Endothelial cell of umbilical vein (primary cell): ENCODE results near the gene TNN. TPM values are rescaled to one million over a fixed set of nuclear protein-coding genes. Genes with fewer than 3 reads are reported as not detected.

Experiments used
- BruUV-seq: library from RNA; stranded (reverse); fragments of 400-500 nt; replicated peaks from 2 replicates; lab custom pipeline; 2021; lab: Mats Ljungman, UMichigan
- CTCF ChIA-PET: fragments of 300-600, 350-600 bp; sonication (Branson Sonifier 250); formaldehyde crosslinking; loops from one replicate; lab custom pipeline; 2021; ENCODE audit warnings: antibody characterized with exemption, inconsistent platforms; lab: Charles Lee
- POLR2A ChIA-PET: fragments of 300-600, 350-600 bp; sonication (Branson Sonifier 250); formaldehyde crosslinking; loops from one replicate; lab custom pipeline; 2021; ENCODE audit warnings: antibody characterized with exemption, inconsistent platforms; lab: Charles Lee
- DNase-seq: peaks from one replicate; pipeline ENCODE4 v3.0.0-alpha.2; 2011; ENCODE audit warnings: low read depth, low spot score
- FAIRE-seq: peaks from 2 replicates; lab custom pipeline; 2011; peaks lifted over from hg19 to GRCh38; lab: Jason Lieb, UNC
- H2AFZ ChIP-seq: 2 replicates; pipeline ENCODE4 v1.6.0; 2012; ENCODE audit warnings: low read depth, low read length, control low read depth, inconsistent platforms
- H3K27ac ChIP-seq: 2 replicates; pipeline ENCODE4 v1.5.1; 2011; ENCODE audit warnings: low read depth, mild to moderate bottlenecking, control low read depth, low read length, moderate library complexity; ENCODE audit not compliant: insufficient read depth
- H3K27me3 ChIP-seq, 2 experiments: 2 replicates each; pipeline versions ENCODE4 v1.6.0 to v1.6.1; 2011; ENCODE audit warnings: low read length in 2 of 2, mixed read lengths in 1 of 2; ENCODE audit not compliant: control insufficient read depth in 2 of 2, insufficient read depth in 2 of 2
- H3K36me3 ChIP-seq, 2 experiments: 2 replicates in 1 of 2; 3 replicates in 1 of 2; pipeline ENCODE4 v1.5.1; 2011; ENCODE audit warnings: low read length in 2 of 2, mild to moderate bottlenecking in 1 of 2, moderate library complexity in 1 of 2; ENCODE audit not compliant: control insufficient read depth in 2 of 2, insufficient read depth in 2 of 2; ENCODE audit errors: extremely low read depth in 1 of 2
- H3K4me1 ChIP-seq: 3 replicates; pipeline ENCODE4 v1.5.1; 2011; ENCODE audit warnings: mild to moderate bottlenecking, low read length; ENCODE audit not compliant: control insufficient read depth, insufficient read depth; ENCODE audit errors: extremely low read depth
- H3K4me2 ChIP-seq: 2 replicates; pipeline ENCODE4 v1.6.1; 2011; ENCODE audit warnings: low read length, control low read depth, mixed read lengths; ENCODE audit not compliant: insufficient read depth
- H3K4me3 ChIP-seq, 3 experiments: fragments of 200-600 bp in 1 of 3; sonication (generic), shearing (Covaris generic) in 1 of 3; replicated peaks in 1 of 3; 2 replicates each; pipeline ENCODE4 v1.5.1; 2011 to 2016; ENCODE audit warnings: control low read depth in 3 of 3, low read length in 3 of 3, mild to moderate bottlenecking in 2 of 3, inconsistent platforms in 1 of 3, low read depth in 1 of 3, moderate library complexity in 1 of 3; ENCODE audit not compliant: insufficient read depth in 1 of 3
- H3K79me2 ChIP-seq: 2 replicates; pipeline ENCODE4 v1.6.0; 2012; ENCODE audit warnings: low read length, inconsistent platforms; ENCODE audit not compliant: control insufficient read depth, insufficient read depth
- H3K9ac ChIP-seq: replicated peaks from 2 replicates; pipeline ENCODE3; 2011; ENCODE audit warnings: low read length, control low read depth; ENCODE audit not compliant: insufficient read depth; ENCODE audit errors: extremely low read depth
- H3K9me1 ChIP-seq: replicated peaks from 3 replicates; pipeline ENCODE4 v1.6.0; 2011; ENCODE audit warnings: mild to moderate bottlenecking, low read length; ENCODE audit not compliant: control insufficient read depth, insufficient read depth; ENCODE audit errors: extremely low read depth
- H3K9me3 ChIP-seq: replicated peaks from 2 replicates; pipeline ENCODE4 v1.5.1; 2012; ENCODE audit warnings: low read length, inconsistent platforms; ENCODE audit not compliant: control insufficient read depth, insufficient read depth
- H4K20me1 ChIP-seq: replicated peaks from 2 replicates; pipeline ENCODE3; 2011; ENCODE audit warnings: mild to moderate bottlenecking, low read length; ENCODE audit not compliant: control insufficient read depth, insufficient read depth; ENCODE audit errors: extremely low read depth
- CTCF ChIP-seq, 2 donors: IDR thresholded peaks; 1 replicate in 1 of 2; 2 replicates in 1 of 2; pipeline ENCODE4 v1.5.1; 2011; ENCODE audit warnings: low read length in 2 of 2, mild to moderate bottlenecking in 2 of 2, moderate library complexity in 2 of 2, control low read depth in 1 of 2, inconsistent platforms in 1 of 2, low read depth in 1 of 2; ENCODE audit not compliant: insufficient read depth in 1 of 2; ENCODE audit errors: extremely low read depth in 1 of 2
- EZH2 ChIP-seq: IDR thresholded peaks from 2 replicates; pipeline ENCODE4 v1.6.1; 2012; ENCODE audit warnings: borderline replicate concordance, low read depth, mild to moderate bottlenecking, moderate library complexity, low read length, inconsistent platforms; ENCODE audit not compliant: severe bottlenecking
- FOS ChIP-seq: IDR thresholded peaks from 2 replicates; pipeline ENCODE4 v1.6.1; 2011; ENCODE audit warnings: mild to moderate bottlenecking, low read length, moderate library complexity, borderline replicate concordance; ENCODE audit not compliant: insufficient read depth
- GATA2 ChIP-seq: IDR thresholded peaks from 2 replicates; pipeline ENCODE4 v1.7.0; 2011; ENCODE audit warnings: low read depth, mild to moderate bottlenecking, moderate library complexity, mixed read lengths, low read length; ENCODE audit not compliant: insufficient read length, insufficient read depth
- JUN ChIP-seq: IDR thresholded peaks from 2 replicates; pipeline ENCODE4 v1.6.1; 2011; ENCODE audit warnings: borderline replicate concordance, low read depth; ENCODE audit not compliant: insufficient read length, insufficient read depth
- MAX ChIP-seq: IDR thresholded peaks from 2 replicates; pipeline ENCODE4 v1.6.1; 2011; ENCODE audit not compliant: insufficient read depth, insufficient read length
- MYC ChIP-seq: IDR thresholded peaks from one replicate; pipeline ENCODE4 v1.6.1; 2011; ENCODE audit warnings: mild to moderate bottlenecking, low read depth, low read length
- POLR2A ChIP-seq: IDR thresholded peaks from 2 replicates; pipeline ENCODE4 v1.6.1; 2012; ENCODE audit warnings: low read depth, mild to moderate bottlenecking, control low read depth, low read length
- POLR2AphosphoS5 ChIP-seq: IDR thresholded peaks from 2 replicates; pipeline ENCODE4 v1.6.1; 2012; ENCODE audit warnings: low read depth, mild to moderate bottlenecking, control low read depth, low read length, moderate library complexity; ENCODE audit not compliant: insufficient read depth
- dilution Hi-C: fragments of 300-500 bp; cut with MboI; formaldehyde crosslinking; loops from one replicate; pipeline ENCODE4 v1.15.0; 2019; ENCODE audit warnings: low sequenced_read_pairs; ENCODE audit not compliant: extremely low pct_ligation_motif_present
- intact Hi-C: fragments of 100-400 bp; cut with micrococcal nuclease; formaldehyde crosslinking; loops from one replicate; pipeline ENCODE4 v1.10.0; 2022
- polyA plus RNA-seq, 4 experiments: library from polyadenylated mRNA; depleted of rRNA in 3 of 4; stranded (reverse) in 3 of 4; unstranded in 1 of 4; fragments of >200 nt; gene quantifications; 2 replicates each; pipeline versions ENCODE4 v1.2.1 to v1.2.3, GENCODE V29; 2011 to 2012; ENCODE audit warnings: missing spikeins in 1 of 4
- total RNA-seq: library from RNA; stranded (reverse); gene quantifications from 2 replicates; pipeline ENCODE4 v1.2.3, GENCODE V29; 2021

TNN gene
- total and polyA plus RNA-seq, 2 donors (not counting 3 experiments of a cell fraction or from before 2014, with no cell fraction given) = not detected

GRCh38 chr1:175148068-175148467 is 80.4 kb downstream of the TNN start:
- no peaks in the 10 kb centered on the region for H3K4me1 ChIP-seq
- no peak overlapping the region for H3K9ac ChIP-seq
- intact Hi-C loops = loop anchor here (5.0 kb wide), 1 partner anchor 376 kb away; no protein-coding TSS in a partner anchor
- H3K27me3 ChIP-seq = peaks cover 0 to 17% of the 10 kb centered on the region in 2 experiments
- dilution Hi-C loops = no loop called here
- H3K9me1 ChIP-seq = no peaks in the 10 kb centered on the region
- H3K36me3 ChIP-seq = no peaks in the 10 kb centered on the region
- DNase-seq (no peak), FAIRE-seq (no peak)
- H3K79me2 ChIP-seq = no peaks in the 10 kb centered on the region
- no peak overlapping the region for H3K27ac ChIP-seq
- H3K4me3 ChIP-seq = no peak overlapping the region
- BruUV-seq = no TSS peak
- H3K4me2 ChIP-seq = no peak overlapping the region
- no peak overlapping the region for H2AFZ ChIP-seq
- POLR2A ChIA-PET = no interaction called here
- H4K20me1 ChIP-seq = no peaks in the 10 kb centered on the region
- no peaks in the 10 kb centered on the region for H3K9me3 ChIP-seq
- no peak for TF ChIP-seq EZH2
- no peak for TF ChIP-seq GATA2
- no peak for TF ChIP-seq CTCF (IDR thresholded peaks at IDR 0.05; ENCODE audit: extremely low read depth in 1 of 2, insufficient read depth in 1 of 2, low read depth in 1 of 2, low read length in 2 of 2)
- no peak for TF ChIP-seq MYC
- no peak for TF ChIP-seq MAX
- TF ChIP-seq JUN = no peak
- no peak for TF ChIP-seq POLR2AphosphoS5
- no peak for TF ChIP-seq POLR2A
- TF ChIP-seq FOS = no peak
- CTCF ChIA-PET = interaction anchor here (2.0 to 5.8 kb wide), 6 partner anchors 8 to 926 kb away, joined by 5 to 92 read pairs (median 35); no protein-coding TSS in a partner anchor
